Measurements from ENCODE around the gene SMARCA2.

SMARCA2 gene

GRCh38 chr9:2178034-2178734, 163.0 kb downstream of the SMARCA2 start:
- no peak for TF ChIP-seq TAF1 (IDR thresholded peaks at IDR 0.05; ENCODE audit: low read depth)
- no peak for TF ChIP-seq YY1 (IDR thresholded peaks at IDR 0.05; ENCODE audit: low read depth)
- no peak for TF ChIP-seq TCF12 (IDR thresholded peaks at IDR 0.05; ENCODE audit: low read depth)
- TF ChIP-seq, protein P1, sequence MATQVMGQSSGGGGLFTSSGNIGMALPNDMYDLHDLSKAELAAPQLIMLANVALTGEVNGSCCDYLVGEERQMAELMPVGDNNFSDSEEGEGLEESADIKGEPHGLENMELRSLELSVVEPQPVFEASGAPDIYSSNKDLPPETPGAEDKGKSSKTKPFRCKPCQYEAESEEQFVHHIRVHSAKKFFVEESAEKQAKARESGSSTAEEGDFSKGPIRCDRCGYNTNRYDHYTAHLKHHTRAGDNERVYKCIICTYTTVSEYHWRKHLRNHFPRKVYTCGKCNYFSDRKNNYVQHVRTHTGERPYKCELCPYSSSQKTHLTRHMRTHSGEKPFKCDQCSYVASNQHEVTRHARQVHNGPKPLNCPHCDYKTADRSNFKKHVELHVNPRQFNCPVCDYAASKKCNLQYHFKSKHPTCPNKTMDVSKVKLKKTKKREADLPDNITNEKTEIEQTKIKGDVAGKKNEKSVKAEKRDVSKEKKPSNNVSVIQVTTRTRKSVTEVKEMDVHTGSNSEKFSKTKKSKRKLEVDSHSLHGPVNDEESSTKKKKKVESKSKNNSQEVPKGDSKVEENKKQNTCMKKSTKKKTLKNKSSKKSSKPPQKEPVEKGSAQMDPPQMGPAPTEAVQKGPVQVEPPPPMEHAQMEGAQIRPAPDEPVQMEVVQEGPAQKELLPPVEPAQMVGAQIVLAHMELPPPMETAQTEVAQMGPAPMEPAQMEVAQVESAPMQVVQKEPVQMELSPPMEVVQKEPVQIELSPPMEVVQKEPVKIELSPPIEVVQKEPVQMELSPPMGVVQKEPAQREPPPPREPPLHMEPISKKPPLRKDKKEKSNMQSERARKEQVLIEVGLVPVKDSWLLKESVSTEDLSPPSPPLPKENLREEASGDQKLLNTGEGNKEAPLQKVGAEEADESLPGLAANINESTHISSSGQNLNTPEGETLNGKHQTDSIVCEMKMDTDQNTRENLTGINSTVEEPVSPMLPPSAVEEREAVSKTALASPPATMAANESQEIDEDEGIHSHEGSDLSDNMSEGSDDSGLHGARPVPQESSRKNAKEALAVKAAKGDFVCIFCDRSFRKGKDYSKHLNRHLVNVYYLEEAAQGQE (IDR thresholded peaks at IDR 0.05; ENCODE audit: low read depth), result no peak

GRCh38 chr9:2179567-2179966, 164.4 kb downstream of the SMARCA2 start:
- TF ChIP-seq RAD21 (IDR thresholded peaks at IDR 0.05; ENCODE audit: low read depth) (no peak), FOXM1 (IDR thresholded peaks at IDR 0.05; ENCODE audit: borderline replicate concordance, low read depth) (no peak)
- TF ChIP-seq, protein P2, sequence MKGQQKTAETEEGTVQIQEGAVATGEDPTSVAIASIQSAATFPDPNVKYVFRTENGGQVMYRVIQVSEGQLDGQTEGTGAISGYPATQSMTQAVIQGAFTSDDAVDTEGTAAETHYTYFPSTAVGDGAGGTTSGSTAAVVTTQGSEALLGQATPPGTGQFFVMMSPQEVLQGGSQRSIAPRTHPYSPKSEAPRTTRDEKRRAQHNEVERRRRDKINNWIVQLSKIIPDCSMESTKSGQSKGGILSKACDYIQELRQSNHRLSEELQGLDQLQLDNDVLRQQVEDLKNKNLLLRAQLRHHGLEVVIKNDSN (IDR thresholded peaks at IDR 0.05), result no peak

DNA sequence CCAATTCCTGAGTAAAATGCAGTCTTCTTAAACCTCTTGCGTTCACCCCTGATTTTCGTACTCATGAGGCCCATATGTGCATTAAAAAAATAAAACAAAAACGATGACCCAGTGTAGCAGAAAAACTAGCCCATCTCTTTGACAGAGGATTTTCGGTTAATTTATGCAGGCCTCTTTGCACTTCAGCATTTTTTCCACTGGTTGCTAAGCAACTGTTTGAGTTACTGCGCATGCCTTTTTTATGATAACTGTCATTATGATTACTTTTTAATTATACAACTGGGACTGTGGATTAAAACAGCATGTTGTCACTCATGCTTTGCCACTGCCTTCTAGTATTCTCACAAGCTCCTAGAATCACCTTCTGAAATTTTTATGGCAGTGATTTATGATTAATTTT, 165.0 kb downstream of the SMARCA2 start:
- no peak for TF ChIP-seq CREB1 (IDR thresholded peaks at IDR 0.05; ENCODE audit: low read depth)
- TF ChIP-seq, protein P2 (IDR thresholded peaks at IDR 0.05), result no peak
- no peak for TF ChIP-seq FOXM1 (IDR thresholded peaks at IDR 0.05; ENCODE audit: borderline replicate concordance, low read depth)
- TF ChIP-seq EP300 (IDR thresholded peaks at IDR 0.05; ENCODE audit: borderline replicate concordance), result no peak
- TF ChIP-seq TAF1 (IDR thresholded peaks at IDR 0.05; ENCODE audit: low read depth), result no peak
- no peak for TF ChIP-seq EGR1 (IDR thresholded peaks at IDR 0.05)
- no peak for TF ChIP-seq TEAD4 (IDR thresholded peaks at IDR 0.05)

DNA sequence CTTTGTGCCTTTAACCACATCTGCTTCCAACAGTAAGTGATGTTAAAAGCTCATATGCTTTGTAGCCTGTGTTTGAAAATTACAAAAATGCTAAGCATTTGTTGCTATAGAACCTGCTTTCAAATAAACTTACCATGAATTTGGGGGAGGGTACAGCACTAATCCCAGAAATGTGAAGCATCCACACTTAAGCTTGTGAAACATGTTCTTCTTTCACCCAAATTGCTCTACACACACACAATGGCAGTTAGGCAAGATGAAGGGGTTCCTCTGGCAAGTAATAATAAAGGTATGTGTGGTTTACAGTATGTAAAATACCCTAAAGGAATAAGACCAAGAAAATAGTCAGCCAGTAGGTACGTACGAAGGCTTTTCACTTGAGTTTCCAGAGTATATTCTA, 165.6 kb downstream of the SMARCA2 start:
- TF ChIP-seq TCF12 (IDR thresholded peaks at IDR 0.05; ENCODE audit: low read depth) (no peak), EP300 (IDR thresholded peaks at IDR 0.05; ENCODE audit: borderline replicate concordance) (no peak), FOXM1 (IDR thresholded peaks at IDR 0.05; ENCODE audit: borderline replicate concordance, low read depth) (no peak), YY1 (IDR thresholded peaks at IDR 0.05; ENCODE audit: low read depth) (no peak), RAD21 (IDR thresholded peaks at IDR 0.05; ENCODE audit: low read depth) (no peak), CREB1 (IDR thresholded peaks at IDR 0.05; ENCODE audit: low read depth) (no peak), TEAD4 (IDR thresholded peaks at IDR 0.05) (no peak), EGR1 (IDR thresholded peaks at IDR 0.05) (no peak), TAF1 (IDR thresholded peaks at IDR 0.05; ENCODE audit: low read depth) (no peak), ZBTB7A (IDR thresholded peaks at IDR 0.05; ENCODE audit: low read depth) (no peak), MAX (IDR thresholded peaks at IDR 0.05) (no peak), NFIC (IDR thresholded peaks at IDR 0.05) (no peak)
- TF ChIP-seq, protein P1 (IDR thresholded peaks at IDR 0.05; ENCODE audit: low read depth), result no peak
- TF ChIP-seq, protein P2 (IDR thresholded peaks at IDR 0.05), result no peak

GRCh38 chr9:2181792-2182191, 166.6 kb downstream of the SMARCA2 start:
- TF ChIP-seq RAD21 (IDR thresholded peaks at IDR 0.05; ENCODE audit: low read depth), result peak; percentile 63
- TF ChIP-seq EGR1 (IDR thresholded peaks at IDR 0.05), result no peak

GRCh38 chr9:2190939-2191608, 175.9 kb downstream of the SMARCA2 start:
- TF ChIP-seq FOXM1 (IDR thresholded peaks at IDR 0.05; ENCODE audit: borderline replicate concordance, low read depth) (no peak), MAX (IDR thresholded peaks at IDR 0.05) (no peak), EGR1 (IDR thresholded peaks at IDR 0.05) (no peak), CREB1 (IDR thresholded peaks at IDR 0.05; ENCODE audit: low read depth) (no peak), EP300 (IDR thresholded peaks at IDR 0.05; ENCODE audit: borderline replicate concordance) (no peak), NFIC (IDR thresholded peaks at IDR 0.05) (no peak), CEBPB (IDR thresholded peaks at IDR 0.05) (no peak), YY1 (IDR thresholded peaks at IDR 0.05; ENCODE audit: low read depth) (no peak)
- TF ChIP-seq, protein P1 (IDR thresholded peaks at IDR 0.05; ENCODE audit: low read depth), result no peak

All from Ishikawa (cell line).